Nephron progenitor cell (in vitro differentiated cells): ENCODE data around the gene CDKN1A.
"Not testable (repeated sequence)": the region's sequence is repeated elsewhere in the genome, so short reads cannot be mapped to it uniquely, and the experiment has no call there.

ENCODE experiments used
- DNase-seq: peaks from one replicate; pipeline ENCODE4 v3.0.0; 2021
- H3K27ac Mint-ChIP-seq: 2 replicates; pipeline ENCODE4 v1.8.0; 2021; ENCODE audit warnings: mild to moderate bottlenecking, moderate library complexity, mixed read lengths
- H3K27me3 Mint-ChIP-seq: 2 replicates; pipeline ENCODE4 v1.8.0; 2021; ENCODE audit warnings: mild to moderate bottlenecking, low read depth, mixed read lengths; ENCODE audit not compliant: poor library complexity
- H3K36me3 Mint-ChIP-seq: 2 replicates; pipeline ENCODE4 v1.8.0; 2021; ENCODE audit warnings: low read depth, mixed read lengths
- H3K4me1 Mint-ChIP-seq: 2 replicates; pipeline ENCODE4 v1.8.0; 2021; ENCODE audit warnings: mixed read lengths
- H3K4me3 Mint-ChIP-seq: 2 replicates; pipeline ENCODE4 v1.8.0; 2021; ENCODE audit warnings: mild to moderate bottlenecking, moderate library complexity, mixed read lengths
- H3K9me3 Mint-ChIP-seq: 2 replicates; pipeline ENCODE4 v1.8.0; 2021; ENCODE audit warnings: mild to moderate bottlenecking, moderate library complexity, mixed read lengths
- TF ChIP-seq, protein P1 (sequence below): fragments of 200-600 bp; sonication (generic); IDR thresholded peaks from 2 replicates; pipeline ENCODE4 v1.5.0; 2021; ENCODE audit warnings: antibody characterized with exemption

The CDKN1A gene

DNA sequence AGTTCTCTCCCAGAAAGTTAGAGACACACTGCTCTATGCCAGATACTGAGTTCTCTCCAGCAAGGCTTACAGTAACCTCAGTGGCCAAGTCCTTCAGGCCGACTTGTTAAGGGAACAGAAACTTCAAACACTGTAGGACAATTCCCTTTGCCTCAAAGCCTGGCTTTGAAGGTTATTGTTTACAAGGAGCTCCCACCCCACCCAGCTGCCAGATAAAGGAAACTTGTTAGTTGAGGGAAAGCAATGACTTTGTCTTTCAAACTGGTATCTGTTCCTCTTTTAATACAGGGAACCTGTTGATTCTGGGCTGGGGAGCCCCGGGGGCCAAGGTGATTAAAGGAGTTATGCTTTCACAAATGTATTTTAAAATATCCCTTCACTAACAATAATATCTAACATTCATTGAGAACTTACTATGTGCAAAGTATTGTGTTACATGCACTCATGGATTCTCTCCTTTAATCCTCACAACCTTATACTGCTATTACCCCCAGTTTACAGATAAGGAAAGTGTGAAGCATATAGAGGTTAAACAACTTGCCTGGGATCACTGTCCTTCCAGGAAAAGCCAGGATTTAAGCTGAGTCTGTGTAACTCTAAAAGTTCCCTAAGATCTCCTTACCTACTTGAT, 27.6 kb upstream of the CDKN1A start:
- no peak overlapping the region for H3K4me3 Mint-ChIP-seq
- H3K27ac Mint-ChIP-seq, result no peak overlapping the region
- H3K27me3 Mint-ChIP-seq, result peaks cover 6% of the 10 kb centered on the region
- H3K36me3 Mint-ChIP-seq, result no peaks in the 10 kb centered on the region
- TF ChIP-seq, protein P1, sequence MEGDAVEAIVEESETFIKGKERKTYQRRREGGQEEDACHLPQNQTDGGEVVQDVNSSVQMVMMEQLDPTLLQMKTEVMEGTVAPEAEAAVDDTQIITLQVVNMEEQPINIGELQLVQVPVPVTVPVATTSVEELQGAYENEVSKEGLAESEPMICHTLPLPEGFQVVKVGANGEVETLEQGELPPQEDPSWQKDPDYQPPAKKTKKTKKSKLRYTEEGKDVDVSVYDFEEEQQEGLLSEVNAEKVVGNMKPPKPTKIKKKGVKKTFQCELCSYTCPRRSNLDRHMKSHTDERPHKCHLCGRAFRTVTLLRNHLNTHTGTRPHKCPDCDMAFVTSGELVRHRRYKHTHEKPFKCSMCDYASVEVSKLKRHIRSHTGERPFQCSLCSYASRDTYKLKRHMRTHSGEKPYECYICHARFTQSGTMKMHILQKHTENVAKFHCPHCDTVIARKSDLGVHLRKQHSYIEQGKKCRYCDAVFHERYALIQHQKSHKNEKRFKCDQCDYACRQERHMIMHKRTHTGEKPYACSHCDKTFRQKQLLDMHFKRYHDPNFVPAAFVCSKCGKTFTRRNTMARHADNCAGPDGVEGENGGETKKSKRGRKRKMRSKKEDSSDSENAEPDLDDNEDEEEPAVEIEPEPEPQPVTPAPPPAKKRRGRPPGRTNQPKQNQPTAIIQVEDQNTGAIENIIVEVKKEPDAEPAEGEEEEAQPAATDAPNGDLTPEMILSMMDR, result no peak
- DNase-seq, result no peak
- no peaks in the 10 kb centered on the region for H3K9me3 Mint-ChIP-seq
- peaks cover 53% of the 10 kb centered on the region for H3K4me1 Mint-ChIP-seq

DNA sequence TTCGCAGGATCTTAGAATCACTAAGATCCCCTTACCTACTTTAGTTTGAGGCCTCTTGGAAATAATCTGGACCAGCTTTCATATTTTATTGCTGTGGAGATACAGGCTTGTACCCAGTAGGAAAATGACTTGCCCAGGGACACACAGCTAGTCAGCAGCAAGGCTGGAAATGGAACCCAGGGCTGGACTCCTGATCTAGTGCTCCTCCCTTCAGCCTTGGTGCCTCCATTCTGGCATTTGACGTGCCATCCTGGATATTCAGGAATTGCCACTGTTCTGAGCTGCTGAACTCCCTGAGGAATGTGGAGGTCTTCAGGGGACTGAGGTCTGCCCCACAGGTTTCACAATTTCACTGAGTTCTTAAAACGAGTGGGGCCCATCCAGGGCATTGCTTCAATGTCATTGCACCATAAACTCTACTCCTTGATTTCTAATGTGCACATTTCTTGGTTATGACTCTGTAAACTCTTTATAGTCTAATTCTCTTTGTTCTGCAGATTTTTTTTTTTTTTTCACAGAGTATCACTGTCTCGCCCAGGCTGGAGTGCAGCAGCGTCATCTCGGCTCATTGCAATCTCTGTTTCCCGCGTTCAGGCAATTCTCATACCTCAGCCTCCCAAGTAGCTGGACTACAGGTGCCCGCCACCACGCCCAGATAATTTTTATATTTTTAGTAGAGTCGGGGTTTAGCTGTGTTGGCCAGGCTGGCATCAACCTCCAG, 26.7 kb upstream of the CDKN1A start:
- H3K36me3 Mint-ChIP-seq, result no peaks in the 10 kb centered on the region
- no peak for DNase-seq
- peaks cover 3% of the 10 kb centered on the region for H3K27me3 Mint-ChIP-seq
- no peak overlapping the region for H3K4me3 Mint-ChIP-seq
- H3K4me1 Mint-ChIP-seq, result peaks cover 57% of the 10 kb centered on the region
- no peaks in the 10 kb centered on the region for H3K9me3 Mint-ChIP-seq
- TF ChIP-seq, protein P1, result no peak
- H3K27ac Mint-ChIP-seq, result no peak overlapping the region

DNA sequence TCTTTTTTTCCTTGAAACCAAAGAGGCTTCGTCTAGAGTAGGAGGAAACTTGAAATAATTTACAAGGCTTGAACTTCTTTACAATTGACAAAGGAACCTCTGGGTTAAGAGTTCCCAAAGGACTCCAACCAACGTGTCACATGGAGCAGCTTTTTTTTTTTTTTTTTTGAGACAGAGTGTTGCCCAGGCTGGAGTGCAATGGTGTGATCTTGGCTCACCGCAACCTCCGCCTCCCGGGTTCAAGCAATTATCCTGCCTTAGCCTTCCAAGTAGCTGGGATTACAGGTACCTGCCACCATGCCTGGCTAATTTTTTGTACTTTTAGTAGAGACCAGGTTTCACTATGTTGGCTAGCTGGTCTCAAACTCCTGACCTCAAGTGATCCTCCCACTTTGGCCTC, 24.0 kb upstream of the CDKN1A start:
- H3K27ac Mint-ChIP-seq, H3K27me3 Mint-ChIP-seq: not testable (repeated sequence)
- peaks cover 64% of the 10 kb centered on the region for H3K4me1 Mint-ChIP-seq

DNA sequence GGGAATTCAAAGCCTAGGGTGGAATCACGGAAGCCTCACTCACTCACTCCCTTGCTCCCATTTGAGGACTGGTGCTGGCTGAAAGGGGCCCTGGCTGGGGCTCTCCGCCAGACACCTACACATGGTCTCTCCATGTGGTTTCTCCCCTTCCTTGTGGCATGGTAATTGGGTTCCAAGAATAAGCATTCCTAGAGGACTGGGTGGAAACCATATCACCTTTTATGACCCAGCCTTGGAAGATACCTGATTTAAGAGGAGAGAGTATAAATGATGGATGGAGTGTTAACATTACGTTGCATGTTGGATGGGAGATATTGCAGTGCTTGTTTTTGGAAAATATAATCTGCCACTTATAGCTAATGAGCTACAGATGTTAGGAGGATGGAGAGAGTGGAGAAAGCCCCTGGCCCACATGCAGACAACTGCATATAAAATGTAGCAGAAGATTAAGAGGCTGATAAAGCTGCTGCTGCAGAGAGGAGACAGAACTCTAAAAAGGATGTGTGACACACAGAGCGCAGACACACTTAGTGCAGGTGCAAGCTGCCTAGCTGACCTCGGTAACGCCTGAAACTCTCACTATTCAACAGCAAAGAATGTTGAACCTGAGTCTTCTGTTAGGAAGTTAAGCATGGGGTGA, 23.3 kb upstream of the CDKN1A start:
- H3K4me3 Mint-ChIP-seq, result no peak overlapping the region
- no peak for DNase-seq
- H3K9me3 Mint-ChIP-seq, result no peaks in the 10 kb centered on the region
- peaks cover 3% of the 10 kb centered on the region for H3K27me3 Mint-ChIP-seq
- no peaks in the 10 kb centered on the region for H3K36me3 Mint-ChIP-seq
- H3K27ac Mint-ChIP-seq, result no peak overlapping the region
- H3K4me1 Mint-ChIP-seq, result peaks cover 62% of the 10 kb centered on the region
- TF ChIP-seq, protein P1, result no peak

More for the DNA sequence above, 24.0 kb upstream of the CDKN1A start:
- not testable (repeated sequence) for H3K36me3 Mint-ChIP-seq, DNase-seq, H3K9me3 Mint-ChIP-seq, H3K4me3 Mint-ChIP-seq

DNA sequence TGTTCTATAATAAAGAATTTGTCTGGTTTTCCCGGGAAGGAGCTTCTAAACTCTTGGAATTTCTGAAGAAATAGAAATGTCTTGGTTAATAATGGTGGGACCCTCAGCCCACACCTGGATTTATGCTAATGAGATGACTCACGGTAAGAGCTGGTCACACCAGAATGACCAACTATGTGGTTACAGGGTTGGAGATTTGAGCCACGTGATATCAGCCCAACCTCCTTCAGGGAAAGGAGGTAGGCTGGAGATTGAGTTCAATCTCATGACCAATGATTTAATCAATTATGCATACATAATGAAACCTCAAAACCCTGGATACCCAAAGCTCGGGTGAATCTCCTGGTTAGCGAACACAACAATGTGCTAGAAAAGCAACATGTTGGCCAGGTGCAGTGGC, 22.1 kb upstream of the CDKN1A start:
- no peaks in the 10 kb centered on the region for H3K36me3 Mint-ChIP-seq
- H3K27ac Mint-ChIP-seq, result no peak overlapping the region
- no peaks in the 10 kb centered on the region for H3K9me3 Mint-ChIP-seq
- DNase-seq, result no peak
- H3K27me3 Mint-ChIP-seq, result peaks cover 3% of the 10 kb centered on the region
- TF ChIP-seq, protein P1, result no peak
- no peak overlapping the region for H3K4me3 Mint-ChIP-seq
- peaks cover 50% of the 10 kb centered on the region for H3K4me1 Mint-ChIP-seq

DNA sequence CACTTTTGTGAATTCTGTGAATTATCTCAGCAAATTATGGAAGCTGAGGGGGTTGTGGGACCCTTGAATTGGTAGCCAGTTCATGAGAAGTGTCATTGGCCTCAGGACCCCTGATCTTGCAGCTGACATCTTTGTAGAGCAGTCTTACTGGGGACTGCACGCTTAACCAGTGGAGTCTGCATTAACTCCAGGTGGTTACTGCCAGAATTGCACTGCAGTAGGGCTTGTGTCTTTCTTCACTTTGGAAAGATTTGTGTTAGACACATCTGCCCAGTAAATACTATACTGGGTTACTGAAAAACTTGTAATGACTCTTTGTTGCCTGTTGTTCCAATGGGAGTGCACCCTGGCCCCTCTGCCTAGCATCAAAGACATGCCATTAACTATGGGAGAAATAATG, 21.2 kb upstream of the CDKN1A start:
- no peak for DNase-seq
- peaks cover 3% of the 10 kb centered on the region for H3K27me3 Mint-ChIP-seq
- no peak overlapping the region for H3K4me3 Mint-ChIP-seq
- no peaks in the 10 kb centered on the region for H3K9me3 Mint-ChIP-seq
- TF ChIP-seq, protein P1, result no peak
- no peak overlapping the region for H3K27ac Mint-ChIP-seq
- H3K36me3 Mint-ChIP-seq, result no peaks in the 10 kb centered on the region
- peaks cover 50% of the 10 kb centered on the region for H3K4me1 Mint-ChIP-seq
